OCI-LY7 (cell line): ENCODE data around the gene RIT2. TPM values are rescaled to one million over a fixed set of nuclear protein-coding genes. Genes with fewer than 3 reads are reported as not detected.

Experiments used
- BruUV-seq: library from RNA; stranded (reverse); fragments of 400-500 nt; replicated peaks from 2 replicates; lab custom pipeline; 2021; lab: Mats Ljungman, UMichigan
- CTCF ChIA-PET: fragments of 300-600 bp; sonication (Branson Sonifier 250); formaldehyde crosslinking; loops from one replicate; lab custom pipeline; 2022; ENCODE audit warnings: antibody characterized with exemption; ENCODE audit not compliant: unreplicated experiment; lab: Charles Lee
- POLR2A ChIA-PET: fragments of 300-600 bp; sonication (Branson Sonifier 250); formaldehyde crosslinking; loops from one replicate; lab custom pipeline; 2022; ENCODE audit warnings: antibody characterized with exemption; lab: Charles Lee
- DNase-seq: peaks from one replicate; pipeline ENCODE4 v3.0.0-alpha.2; 2015; ENCODE audit warnings: low spot score
- H2AFZ ChIP-seq: fragments of 200-600 bp; sonication (generic), shearing (Covaris generic); 2 replicates; pipeline ENCODE4 v1.6.1; 2014; ENCODE audit warnings: mild to moderate bottlenecking, antibody characterized with exemption, low read length, moderate library complexity
- H3K27ac ChIP-seq: fragments of 200-600 bp; sonication (generic); 2 replicates; pipeline ENCODE4 v1.5.1; 2014; ENCODE audit warnings: mixed run types, low read depth, mild to moderate bottlenecking, moderate library complexity, low read length, inconsistent platforms; ENCODE audit not compliant: poor library complexity, severe bottlenecking
- H3K36me3 ChIP-seq: fragments of 200-600 bp; sonication (generic); 2 replicates; pipeline ENCODE4 v1.6.1; 2014; ENCODE audit warnings: mild to moderate bottlenecking, antibody characterized with exemption, low read length, moderate library complexity, mixed read lengths; ENCODE audit not compliant: insufficient read depth
- H3K4me1 ChIP-seq: fragments of 200-600 bp; sonication (generic); 2 replicates; pipeline ENCODE4 v1.5.1; 2014; ENCODE audit warnings: mild to moderate bottlenecking, low read length; ENCODE audit not compliant: insufficient read depth, poor library complexity, severe bottlenecking
- H3K4me2 ChIP-seq: fragments of 200-600 bp; sonication (generic); 2 replicates; pipeline ENCODE4 v1.6.1; 2014; ENCODE audit warnings: mild to moderate bottlenecking, low read length
- H3K4me3 ChIP-seq: fragments of 200-600 bp; sonication (generic); 2 replicates; pipeline ENCODE4 v1.5.1; 2014; ENCODE audit warnings: mild to moderate bottlenecking, low read depth, low read length; ENCODE audit not compliant: poor library complexity, severe bottlenecking
- H3K79me2 ChIP-seq: fragments of 200-600 bp; sonication (generic); 2 replicates; pipeline ENCODE4 v1.6.1; 2016; ENCODE audit warnings: low read depth, mild to moderate bottlenecking, low read length, moderate library complexity, mixed read lengths; ENCODE audit not compliant: insufficient read depth
- H3K9me2 ChIP-seq: fragments of 200-600 bp; sonication (generic); 2 replicates; pipeline ENCODE4 v1.6.1; 2016; ENCODE audit warnings: mild to moderate bottlenecking, low read length, mixed read lengths; ENCODE audit not compliant: insufficient read depth
- H3K9me3 ChIP-seq: fragments of 200-600 bp; sonication (generic); 2 replicates; pipeline ENCODE4 v1.6.1; 2014; ENCODE audit warnings: mild to moderate bottlenecking, mixed run types, low read length, mixed read lengths
- H4K20me1 ChIP-seq: fragments of 200-600 bp; sonication (generic); 2 replicates; pipeline ENCODE4 v1.6.1; 2014; ENCODE audit warnings: mild to moderate bottlenecking, antibody characterized with exemption, low read length, moderate library complexity, mixed read lengths; ENCODE audit not compliant: insufficient read depth
- EZH2phosphoT487 ChIP-seq: fragments of 200-600 bp; sonication (generic); IDR thresholded peaks from 2 replicates; pipeline ENCODE4 v1.6.1; 2018; ENCODE audit warnings: low read depth, borderline replicate concordance, mild to moderate bottlenecking, mixed run types, antibody characterized with exemption, low read length, moderate library complexity, mixed read lengths
- intact Hi-C: fragments of 100-400 bp; cut with micrococcal nuclease; formaldehyde crosslinking; loops from one replicate; pipeline ENCODE4 v1.10.0; 2022; ENCODE audit not compliant: unreplicated experiment
- total RNA-seq, 2 experiments: library from RNA; depleted of rRNA in 1 of 2; stranded (reverse); fragments of >200 nt in 1 of 2; shearing (Covaris generic) in 1 of 2; gene quantifications; 2 replicates each; pipeline ENCODE4 v1.2.3, GENCODE V29; 2014 to 2022
- TF ChIP-seq, protein P1 (sequence below): fragments of 200-600 bp; sonication (generic); conservative IDR thresholded peaks from 2 replicates; pipeline ENCODE4 v1.5.1; 2014; ENCODE audit warnings: mild to moderate bottlenecking, antibody characterized with exemption, low read length, moderate library complexity, mixed read lengths

The RIT2 gene
- total RNA-seq, 2 experiments from 2014 or later = not detected

DNA sequence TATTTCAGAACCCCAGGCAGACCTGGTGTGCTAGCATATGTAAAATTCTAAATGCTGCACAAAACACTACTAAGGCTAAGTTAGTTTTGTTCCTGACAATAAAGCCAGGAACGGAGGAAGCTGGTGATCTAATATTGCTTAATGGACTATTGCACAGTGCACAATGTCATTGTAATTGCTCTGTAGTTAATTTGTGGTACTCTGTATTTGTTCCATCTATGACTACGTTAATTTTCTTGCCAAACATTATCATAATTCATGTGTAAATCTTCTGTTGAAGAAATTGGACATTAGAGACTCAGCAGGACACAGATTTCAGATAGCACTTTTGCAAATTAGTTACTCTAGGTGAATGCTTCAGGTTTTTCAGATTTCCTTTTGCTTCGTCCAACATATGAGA lies 232.3 kb downstream of the RIT2 start:
- Histone ChIP-seq H3K9me3 (no peaks in the 10 kb centered on the region), H4K20me1 (no peaks in the 10 kb centered on the region), H3K36me3 (no peaks in the 10 kb centered on the region), H3K79me2 (no peaks in the 10 kb centered on the region), H3K4me2 (no peak overlapping the region), H3K4me1 (no peaks in the 10 kb centered on the region), H3K4me3 (no peak overlapping the region), H2AFZ (no peak overlapping the region), H3K27ac (no peak overlapping the region), H3K9me2 (no peaks in the 10 kb centered on the region)
- POLR2A ChIA-PET = no interaction called here
- TF ChIP-seq EZH2phosphoT487 = no peak
- TF ChIP-seq, protein P1, sequence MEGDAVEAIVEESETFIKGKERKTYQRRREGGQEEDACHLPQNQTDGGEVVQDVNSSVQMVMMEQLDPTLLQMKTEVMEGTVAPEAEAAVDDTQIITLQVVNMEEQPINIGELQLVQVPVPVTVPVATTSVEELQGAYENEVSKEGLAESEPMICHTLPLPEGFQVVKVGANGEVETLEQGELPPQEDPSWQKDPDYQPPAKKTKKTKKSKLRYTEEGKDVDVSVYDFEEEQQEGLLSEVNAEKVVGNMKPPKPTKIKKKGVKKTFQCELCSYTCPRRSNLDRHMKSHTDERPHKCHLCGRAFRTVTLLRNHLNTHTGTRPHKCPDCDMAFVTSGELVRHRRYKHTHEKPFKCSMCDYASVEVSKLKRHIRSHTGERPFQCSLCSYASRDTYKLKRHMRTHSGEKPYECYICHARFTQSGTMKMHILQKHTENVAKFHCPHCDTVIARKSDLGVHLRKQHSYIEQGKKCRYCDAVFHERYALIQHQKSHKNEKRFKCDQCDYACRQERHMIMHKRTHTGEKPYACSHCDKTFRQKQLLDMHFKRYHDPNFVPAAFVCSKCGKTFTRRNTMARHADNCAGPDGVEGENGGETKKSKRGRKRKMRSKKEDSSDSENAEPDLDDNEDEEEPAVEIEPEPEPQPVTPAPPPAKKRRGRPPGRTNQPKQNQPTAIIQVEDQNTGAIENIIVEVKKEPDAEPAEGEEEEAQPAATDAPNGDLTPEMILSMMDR = no peak
- intact Hi-C loops = no loop called here
- no peak for DNase-seq
- CTCF ChIA-PET = no interaction called here
- no TSS peak for BruUV-seq

DNA sequence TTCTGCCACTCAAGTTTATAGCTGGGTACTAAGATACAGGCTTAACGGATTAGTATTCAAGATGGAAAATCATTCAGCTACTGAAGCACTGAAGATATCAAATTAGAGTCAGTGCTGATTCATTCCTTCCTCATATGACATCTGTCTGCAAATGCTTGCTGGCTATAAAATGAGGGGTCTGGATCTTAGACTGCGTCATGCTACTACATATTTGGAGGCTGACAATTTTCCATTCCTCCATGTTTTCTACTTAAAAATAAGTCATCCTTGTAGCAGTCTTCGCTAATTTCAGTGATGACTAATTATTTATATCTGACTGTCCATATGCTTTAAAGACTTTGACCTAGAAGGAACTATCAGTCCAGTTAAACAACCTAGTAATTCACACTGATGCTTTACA lies 233.4 kb downstream of the RIT2 start:
- no peaks in the 10 kb centered on the region for H3K9me3 ChIP-seq
- ChIA-PET CTCF (no interaction called here), POLR2A (no interaction called here)
- H3K79me2 ChIP-seq = no peaks in the 10 kb centered on the region
- no peak for DNase-seq
- H3K27ac ChIP-seq = no peak overlapping the region
- H4K20me1 ChIP-seq = no peaks in the 10 kb centered on the region
- H3K36me3 ChIP-seq = no peaks in the 10 kb centered on the region
- no peak overlapping the region for H3K4me3 ChIP-seq
- H3K4me1 ChIP-seq = no peaks in the 10 kb centered on the region
- H3K9me2 ChIP-seq = no peaks in the 10 kb centered on the region
- intact Hi-C loops = no loop called here
- no peak overlapping the region for H3K4me2 ChIP-seq
- TF ChIP-seq, protein P1 = no peak
- no peak for TF ChIP-seq EZH2phosphoT487
- BruUV-seq = no TSS peak
- H2AFZ ChIP-seq = no peak overlapping the region

DNA sequence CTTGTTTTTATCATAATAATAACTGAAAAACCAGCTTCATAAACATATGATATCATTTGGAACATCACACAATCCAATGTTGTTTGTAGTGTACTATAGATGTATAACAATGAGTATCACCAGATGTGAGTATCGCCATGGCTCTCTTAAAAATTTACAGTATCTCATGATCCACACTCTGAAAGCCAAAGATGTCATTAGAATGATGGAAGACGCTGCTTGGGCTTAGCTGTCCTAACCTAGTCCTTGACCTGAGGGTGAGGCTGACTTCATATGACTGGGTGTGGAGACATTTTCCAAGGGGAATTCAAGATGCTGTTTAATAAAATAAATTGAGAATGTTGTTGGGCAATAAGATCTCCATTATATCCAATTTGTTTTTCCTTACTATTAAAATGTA lies 242.6 kb downstream of the RIT2 start:
- BruUV-seq = no TSS peak
- Histone ChIP-seq H3K79me2 (no peaks in the 10 kb centered on the region), H3K4me1 (no peaks in the 10 kb centered on the region), H3K36me3 (no peaks in the 10 kb centered on the region), H3K9me3 (no peaks in the 10 kb centered on the region), H3K4me2 (no peak overlapping the region), H3K27ac (no peak overlapping the region), H3K9me2 (no peaks in the 10 kb centered on the region), H3K4me3 (no peak overlapping the region), H4K20me1 (no peaks in the 10 kb centered on the region), H2AFZ (no peak overlapping the region)
- no peak for DNase-seq
- POLR2A ChIA-PET = no interaction called here
- CTCF ChIA-PET = no interaction called here
- intact Hi-C loops = no loop called here
- TF ChIP-seq, protein P1 = no peak
- no peak for TF ChIP-seq EZH2phosphoT487
